ENCODE results near the gene NDUFAF5. TPM values are rescaled to one million over a fixed set of nuclear protein-coding genes. Genes with fewer than 3 reads are reported as not detected.

The NDUFAF5 gene
- total and polyA plus RNA-seq, 2 experiments from 2014 or later: 16.6 to 21.3 TPM

- H4K20me1 ChIP-seq (ENCODE audit: insufficient read depth, poor library complexity, severe bottlenecking): no peaks in the 10 kb centered on the region
- H3K4me2 ChIP-seq: no peak overlapping the region
- peaks cover 15% of the 10 kb centered on the region for H3K9me3 ChIP-seq (ENCODE audit: low read depth)
- H3K27ac ChIP-seq: no peak overlapping the region
- no peaks in the 10 kb centered on the region for H3K9me2 ChIP-seq (replicated peaks; ENCODE audit: insufficient read depth)
- no peaks in the 10 kb centered on the region for H3K27me3 ChIP-seq
- no peaks in the 10 kb centered on the region for H3K4me1 ChIP-seq (ENCODE audit: insufficient read depth)
- no peak overlapping the region for H3K4me3 ChIP-seq
- DNase-seq (ENCODE audit: low spot score): no peak
- H3K79me2 ChIP-seq: no peaks in the 10 kb centered on the region
- TF ChIP-seq EZH2 (IDR thresholded peaks at IDR 0.05; ENCODE audit: borderline replicate concordance) (no peak), CTCF (IDR thresholded peaks at IDR 0.05; ENCODE audit: poor library complexity) (no peak), EZH2phosphoT487 (IDR thresholded peaks at IDR 0.05; ENCODE audit: low read depth, severe bottlenecking, unreplicated experiment) (no peak)
- no peak overlapping the region for H2AFZ ChIP-seq
- peaks cover 4% of the 10 kb centered on the region for H3K36me3 ChIP-seq (replicated peaks; ENCODE audit: insufficient read depth, low read depth)
Observed at GRCh38 chr20:13765299-13765698, 19.5 kb upstream of the NDUFAF5 start.

DNA sequence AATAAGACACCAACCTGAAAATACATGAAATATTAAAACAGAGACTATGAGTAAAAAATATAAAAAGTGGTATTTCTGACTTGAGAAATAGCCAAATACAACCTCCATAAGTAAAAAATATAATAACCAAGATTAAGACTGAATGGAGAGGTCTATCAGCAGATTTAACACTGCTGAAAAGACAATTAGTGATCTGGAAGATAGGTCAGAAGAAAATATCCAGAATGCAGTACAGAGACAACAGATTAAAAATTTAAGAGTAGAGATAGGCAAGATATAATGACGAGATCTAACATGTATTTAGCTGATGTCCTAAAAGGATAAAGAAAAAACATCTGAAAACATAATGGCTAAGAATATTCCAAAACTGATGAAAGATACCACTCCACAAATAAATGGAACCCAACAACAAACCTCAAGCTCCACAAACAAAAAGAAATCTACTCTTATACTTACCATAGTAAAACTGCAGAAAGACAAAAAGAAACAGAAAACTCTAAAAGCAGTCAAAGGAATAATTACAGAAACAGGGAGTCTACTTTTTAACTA lies 18.9 kb upstream of the NDUFAF5 start:
- H4K20me1 ChIP-seq (ENCODE audit: insufficient read depth, poor library complexity, severe bottlenecking): no peaks in the 10 kb centered on the region
- no peak overlapping the region for H3K4me3 ChIP-seq
- no peak for TF ChIP-seq EZH2 (IDR thresholded peaks at IDR 0.05; ENCODE audit: borderline replicate concordance)
- no peak for TF ChIP-seq EZH2phosphoT487 (IDR thresholded peaks at IDR 0.05; ENCODE audit: low read depth, severe bottlenecking, unreplicated experiment)
- TF ChIP-seq CTCF (IDR thresholded peaks at IDR 0.05; ENCODE audit: poor library complexity): no peak
- DNase-seq (ENCODE audit: low spot score): no peak
- H2AFZ ChIP-seq: no peak overlapping the region
- no peaks in the 10 kb centered on the region for H3K27me3 ChIP-seq
- peaks cover 4% of the 10 kb centered on the region for H3K36me3 ChIP-seq (replicated peaks; ENCODE audit: insufficient read depth, low read depth)
- H3K27ac ChIP-seq: no peak overlapping the region
- no peaks in the 10 kb centered on the region for H3K79me2 ChIP-seq
- 100% methylated on average over 1 of the region's 1 CpG for WGBS (ENCODE audit: low lambda C conversion rate, missing lambda C conversion rate)
- no peaks in the 10 kb centered on the region for H3K4me1 ChIP-seq (ENCODE audit: insufficient read depth)
- no peaks in the 10 kb centered on the region for H3K9me2 ChIP-seq (replicated peaks; ENCODE audit: insufficient read depth)
- H3K9me3 ChIP-seq (ENCODE audit: low read depth): peaks cover 15% of the 10 kb centered on the region
- no peak overlapping the region for H3K4me2 ChIP-seq

GRCh38 chr20:13770141-13770540 lies 14.7 kb upstream of the NDUFAF5 start:
- no peaks in the 10 kb centered on the region for H3K4me1 ChIP-seq (ENCODE audit: insufficient read depth)
- TF ChIP-seq CTCF (IDR thresholded peaks at IDR 0.05; ENCODE audit: poor library complexity) (no peak), EZH2phosphoT487 (IDR thresholded peaks at IDR 0.05; ENCODE audit: low read depth, severe bottlenecking, unreplicated experiment) (no peak), EZH2 (IDR thresholded peaks at IDR 0.05; ENCODE audit: borderline replicate concordance) (no peak)
- no peaks in the 10 kb centered on the region for H4K20me1 ChIP-seq (ENCODE audit: insufficient read depth, poor library complexity, severe bottlenecking)
- H3K9me3 ChIP-seq (ENCODE audit: low read depth): peaks cover 15% of the 10 kb centered on the region
- no peak overlapping the region for H3K4me2 ChIP-seq
- peaks cover 4% of the 10 kb centered on the region for H3K36me3 ChIP-seq (replicated peaks; ENCODE audit: insufficient read depth, low read depth)
- no peak overlapping the region for H3K27ac ChIP-seq
- no peak overlapping the region for H2AFZ ChIP-seq
- H3K4me3 ChIP-seq: no peak overlapping the region
- WGBS (ENCODE audit: low lambda C conversion rate, missing lambda C conversion rate): 98% methylated on average over 5 of the region's 5 CpGs
- H3K27me3 ChIP-seq: no peaks in the 10 kb centered on the region
- no peaks in the 10 kb centered on the region for H3K79me2 ChIP-seq
- DNase-seq (ENCODE audit: low spot score): no peak
- H3K9me2 ChIP-seq (replicated peaks; ENCODE audit: insufficient read depth): no peaks in the 10 kb centered on the region

Data from hepatocyte (in vitro differentiated cells).